NCI-H774 (cell line): Measurements from ENCODE around the gene ZNF532.

Source experiments
- DNase-seq: peaks from one replicate; lab custom pipeline; 2025; lab: John Stamatoyannopoulos, UW

ZNF532 gene

GRCh38 chr18:58977223-58977622 lies 112.5 kb downstream of the ZNF532 start:
- DNase-seq = no peak

GRCh38 chr18:58977801-58978200 lies 113.1 kb downstream of the ZNF532 start:
- no peak for DNase-seq

DNA sequence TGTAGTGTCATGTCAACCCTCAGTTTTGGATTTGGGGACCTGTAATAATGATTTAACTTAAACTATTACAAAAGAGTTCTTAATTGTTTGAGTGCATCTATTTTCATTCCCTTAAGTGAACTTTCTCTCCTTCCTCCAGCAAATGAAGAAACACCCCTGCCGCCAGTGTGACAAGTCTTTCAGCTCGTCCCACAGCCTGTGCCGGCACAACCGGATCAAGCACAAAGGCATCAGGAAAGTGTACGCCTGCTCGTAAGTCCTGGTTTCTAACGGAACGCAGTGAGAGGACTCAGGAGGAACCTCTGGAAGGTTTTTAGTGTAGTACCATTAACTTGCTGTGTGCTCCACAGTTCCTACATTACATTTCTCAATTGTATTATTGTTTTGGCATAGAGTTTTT lies 114.2 kb downstream of the ZNF532 start:
- no peak for DNase-seq

- DNase-seq = no peak
These were observed 114.9 kb downstream of the ZNF532 start for GRCh38 chr18:58979615-58980014.

- DNase-seq = no peak
These were observed 116.3 kb downstream of the ZNF532 start for GRCh38 chr18:58980991-58981390.

GRCh38 chr18:58983260-58984155 lies 118.8 kb downstream of the ZNF532 start:
- DNase-seq = no peak

- DNase-seq = no peak
These were observed 123.9 kb downstream of the ZNF532 start for GRCh38 chr18:58988600-58988999.

DNA sequence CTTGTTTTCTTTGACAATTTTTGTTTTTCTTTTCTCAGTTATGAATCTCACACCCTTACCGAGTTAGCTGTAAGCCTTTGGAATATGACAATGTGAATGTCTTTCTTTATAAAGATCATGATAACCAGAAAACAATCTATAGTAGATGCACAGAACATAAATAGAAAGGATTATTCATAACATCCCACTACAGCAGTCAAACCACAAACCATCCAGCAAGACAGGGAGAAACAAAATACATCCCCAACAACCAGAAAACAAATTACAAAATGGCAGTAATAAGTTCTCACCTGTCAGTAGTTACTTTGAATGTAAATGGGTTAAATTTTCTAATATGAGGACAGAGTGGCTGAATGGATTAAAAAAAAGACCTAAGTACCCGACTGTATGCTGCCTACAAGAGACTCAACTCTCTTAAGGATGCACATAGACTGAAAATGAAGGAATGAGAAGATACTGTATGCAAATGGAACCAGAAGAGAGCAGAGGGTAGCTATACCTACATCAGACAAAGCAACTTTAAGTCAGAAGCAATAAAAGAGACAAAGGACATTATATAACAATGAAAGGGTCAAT lies 124.6 kb downstream of the ZNF532 start:
- DNase-seq = no peak

GRCh38 chr18:58990720-58991119 lies 126.0 kb downstream of the ZNF532 start:
- DNase-seq = no peak

- DNase-seq = no peak
These were observed 126.6 kb downstream of the ZNF532 start for GRCh38 chr18:58991167-58991798.

- no peak for DNase-seq
These were observed 127.9 kb downstream of the ZNF532 start for GRCh38 chr18:58992301-58993231.

DNA sequence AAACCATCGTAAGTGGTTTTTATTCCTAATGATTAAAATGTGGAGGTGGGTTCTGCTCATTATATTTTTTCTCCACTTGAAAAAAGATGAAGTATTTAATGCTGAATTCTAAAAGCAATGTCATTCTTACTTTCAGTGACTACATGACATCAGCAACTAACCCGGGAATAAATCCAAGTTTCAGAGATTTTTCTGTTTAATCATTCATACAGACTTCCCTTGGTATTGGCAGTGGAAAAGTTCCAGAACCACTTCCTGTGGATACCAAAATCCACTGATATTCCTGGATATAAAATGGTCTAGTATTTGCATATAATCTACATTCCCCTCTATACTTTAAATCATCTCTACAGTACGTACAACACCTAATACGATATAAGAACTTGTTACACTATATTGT lies 128.6 kb downstream of the ZNF532 start:
- no peak for DNase-seq

DNA sequence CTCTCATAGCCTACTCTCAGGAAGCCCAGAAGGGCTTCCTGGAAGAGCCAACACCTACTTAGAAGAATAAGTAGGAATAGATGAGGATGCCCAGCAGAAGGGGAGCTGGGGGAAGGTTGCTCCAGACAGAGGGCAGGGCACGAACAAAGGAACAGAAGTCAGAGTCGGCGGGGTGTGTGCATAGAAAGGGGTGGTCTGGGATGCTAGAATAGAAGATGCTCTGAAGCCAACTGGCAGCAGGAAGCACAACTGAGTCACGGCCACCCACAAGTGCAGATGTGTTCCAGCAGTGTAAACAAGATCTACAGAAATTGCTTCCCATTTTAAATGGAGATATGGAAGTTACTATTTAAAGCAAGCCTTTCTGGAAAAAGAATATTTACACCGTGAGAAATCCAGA lies 131.0 kb downstream of the ZNF532 start:
- no peak for DNase-seq

DNA sequence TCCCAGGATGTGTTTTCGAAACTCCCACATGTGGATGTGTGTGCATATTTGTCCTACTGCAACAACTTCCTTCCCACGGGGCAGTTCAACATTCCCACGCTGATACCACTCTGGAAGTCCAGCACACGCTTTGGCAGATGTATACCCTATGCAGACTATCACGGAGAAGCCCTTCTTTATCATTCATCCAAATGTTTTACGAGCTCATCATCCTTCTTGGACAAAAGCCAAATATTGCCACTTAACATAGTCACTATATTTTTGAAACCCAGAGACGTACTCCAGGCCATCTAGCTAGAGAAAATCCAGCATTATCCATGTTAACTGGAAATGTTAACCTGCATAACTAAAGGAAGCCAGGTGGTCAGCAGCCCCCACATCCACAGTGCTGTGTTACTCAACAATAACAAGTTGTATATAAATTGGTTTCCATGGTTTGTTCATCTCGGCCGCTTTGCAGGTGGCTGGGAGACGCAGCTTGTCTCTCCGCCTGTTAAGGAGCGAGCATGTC lies 131.5 kb downstream of the ZNF532 start:
- DNase-seq = no peak

DNA sequence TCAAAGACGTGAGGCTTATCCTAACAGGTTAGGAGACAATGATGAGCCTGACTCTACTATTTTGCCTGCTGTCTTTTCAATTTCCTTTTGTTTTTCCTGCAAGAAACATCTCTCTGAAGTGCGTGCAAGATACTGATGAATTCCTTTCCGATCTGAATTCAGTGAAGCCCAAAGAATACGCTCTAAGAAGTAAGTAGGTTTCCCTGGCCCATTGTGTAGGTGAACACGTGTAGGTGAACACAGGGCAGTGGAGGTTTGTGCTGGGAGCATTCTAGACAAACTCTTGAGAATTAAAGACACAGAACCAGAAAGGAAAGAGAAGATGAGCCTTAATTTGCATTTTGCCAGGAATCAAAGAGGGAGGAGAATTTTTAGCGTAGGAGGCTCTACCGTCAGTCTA lies 132.0 kb downstream of the ZNF532 start:
- DNase-seq = no peak

DNA sequence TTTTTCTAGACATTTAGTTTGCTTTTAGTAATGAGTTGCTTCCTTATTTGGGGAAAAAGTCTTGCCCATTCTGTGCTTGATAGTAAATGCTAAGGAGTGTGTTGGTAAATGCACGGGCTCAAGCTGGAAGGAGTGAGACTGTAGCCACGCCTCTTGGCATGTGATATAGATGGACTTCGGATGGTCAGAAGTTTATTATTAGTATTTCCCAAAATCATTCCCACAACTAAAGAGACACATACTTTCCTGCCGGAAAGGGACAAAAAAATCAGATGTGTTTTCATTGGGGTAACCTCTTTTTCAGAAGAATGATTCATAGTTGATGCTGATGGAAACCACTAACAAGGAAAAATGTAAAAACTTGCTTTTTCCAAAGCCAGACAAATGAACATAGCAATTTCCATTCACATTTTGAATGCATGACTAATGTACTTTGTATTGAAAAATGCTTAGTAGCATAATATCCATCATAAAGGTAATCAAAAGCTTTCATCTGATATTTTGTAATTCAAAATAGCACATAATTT lies 133.2 kb downstream of the ZNF532 start:
- no peak for DNase-seq

GRCh38 chr18:58998401-58999203 lies 133.9 kb downstream of the ZNF532 start:
- DNase-seq = no peak

DNA sequence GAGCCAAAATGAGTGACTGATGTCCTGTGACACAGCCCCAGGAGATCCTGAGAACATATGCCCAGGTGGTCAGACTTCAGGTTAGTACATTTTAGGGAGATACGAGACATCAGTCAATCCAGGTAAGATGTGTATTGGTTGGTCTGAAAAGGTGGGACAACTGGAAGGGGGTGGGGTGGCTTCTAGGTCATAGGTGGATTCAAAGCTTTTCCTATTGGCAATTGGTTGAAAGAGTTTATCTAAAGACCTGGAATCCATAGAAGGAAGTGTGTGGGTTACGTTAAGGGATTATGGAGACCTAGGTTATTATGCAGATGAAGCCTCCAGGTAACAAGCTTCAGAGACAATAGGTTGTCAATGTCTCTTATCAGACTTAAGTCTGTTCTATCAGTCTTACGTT lies 136.5 kb downstream of the ZNF532 start:
- no peak for DNase-seq

DNA sequence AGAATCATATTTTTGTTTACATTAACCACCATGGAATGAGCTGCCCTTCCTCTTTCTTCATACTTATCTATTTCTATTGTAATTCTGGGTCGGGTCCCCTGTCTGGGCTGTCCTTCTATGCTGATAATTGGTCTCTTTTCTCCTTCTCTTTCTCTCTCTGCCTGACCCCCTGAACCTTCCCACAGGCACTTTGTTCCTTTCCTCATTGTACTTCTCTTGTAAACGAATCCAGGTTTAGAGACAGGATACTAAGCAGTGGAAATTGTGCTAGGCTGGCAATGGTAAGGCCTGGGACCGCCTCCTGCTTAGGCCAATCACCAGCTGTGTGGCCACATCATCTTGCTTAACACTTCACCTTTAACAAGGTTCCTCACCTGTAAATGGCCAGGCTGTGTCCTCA lies 137.0 kb downstream of the ZNF532 start:
- DNase-seq = no peak

- no peak for DNase-seq
These were observed 138.4 kb downstream of the ZNF532 start for GRCh38 chr18:59002974-59003594.
